NCI-H345 treated with DMSO at 0.1 percent for 48 hours (cell line): ENCODE results near the gene MRGPRG.

Experiments
- DNase-seq: peaks from one replicate; lab custom pipeline; 2025; ENCODE audit not compliant: unreplicated experiment; lab: John Stamatoyannopoulos, UW

The MRGPRG gene

GRCh38 chr11:3207526-3208189, 11.0 kb downstream of the MRGPRG start:
- no peak for DNase-seq

DNA sequence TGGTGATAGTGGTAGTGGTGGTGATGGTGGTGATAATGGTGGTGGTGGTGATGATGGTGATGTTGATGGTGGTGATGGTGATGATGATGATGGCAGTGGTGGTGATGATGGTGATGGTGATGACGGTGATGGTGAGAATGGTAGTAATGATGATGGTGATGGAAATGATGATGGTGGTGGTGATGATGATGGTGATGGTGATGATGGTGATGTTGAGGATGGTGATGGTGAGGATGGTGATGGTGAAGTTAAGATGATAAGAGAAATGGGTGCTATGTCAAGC, 11.8 kb downstream of the MRGPRG start:
- DNase-seq, result no peak

DNA sequence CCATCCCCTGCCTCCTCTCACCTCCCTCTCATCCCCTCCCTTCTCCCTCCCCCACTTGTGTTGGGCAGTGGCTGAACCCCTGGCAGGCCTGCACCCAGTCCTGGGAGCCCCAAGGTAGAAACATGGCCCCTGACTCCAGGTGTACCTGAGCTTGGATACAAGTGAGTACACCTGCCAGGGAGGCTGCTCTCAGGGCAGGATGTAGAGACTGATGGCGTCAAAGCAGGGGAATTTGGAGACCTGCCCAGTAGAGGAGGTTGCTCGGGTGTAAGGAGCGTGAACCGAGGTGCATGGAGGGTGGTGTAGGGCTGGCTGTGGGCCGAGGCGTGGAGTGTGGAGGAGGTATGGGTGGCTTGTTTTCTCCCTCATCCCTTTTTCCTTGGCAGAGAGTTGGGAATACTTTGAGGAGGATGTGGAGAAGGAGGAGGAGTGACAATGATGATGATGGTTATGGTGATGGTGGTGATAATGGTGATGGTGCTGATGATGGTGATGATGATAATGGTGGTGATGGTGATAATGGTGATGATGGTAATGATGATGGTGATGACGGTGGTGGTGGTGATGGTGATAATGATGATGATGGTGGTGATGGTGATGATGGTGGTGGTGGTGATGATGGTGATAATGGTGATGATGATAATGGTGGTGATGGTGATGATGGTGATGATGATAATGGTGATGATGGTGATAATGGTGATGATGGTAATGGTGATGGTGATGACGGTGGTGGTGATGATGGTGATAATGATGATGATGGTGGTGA, 12.3 kb downstream of the MRGPRG start:
- no peak for DNase-seq

GRCh38 chr11:3205261-3206155, 13.1 kb downstream of the MRGPRG start:
- DNase-seq, result no peak

DNA sequence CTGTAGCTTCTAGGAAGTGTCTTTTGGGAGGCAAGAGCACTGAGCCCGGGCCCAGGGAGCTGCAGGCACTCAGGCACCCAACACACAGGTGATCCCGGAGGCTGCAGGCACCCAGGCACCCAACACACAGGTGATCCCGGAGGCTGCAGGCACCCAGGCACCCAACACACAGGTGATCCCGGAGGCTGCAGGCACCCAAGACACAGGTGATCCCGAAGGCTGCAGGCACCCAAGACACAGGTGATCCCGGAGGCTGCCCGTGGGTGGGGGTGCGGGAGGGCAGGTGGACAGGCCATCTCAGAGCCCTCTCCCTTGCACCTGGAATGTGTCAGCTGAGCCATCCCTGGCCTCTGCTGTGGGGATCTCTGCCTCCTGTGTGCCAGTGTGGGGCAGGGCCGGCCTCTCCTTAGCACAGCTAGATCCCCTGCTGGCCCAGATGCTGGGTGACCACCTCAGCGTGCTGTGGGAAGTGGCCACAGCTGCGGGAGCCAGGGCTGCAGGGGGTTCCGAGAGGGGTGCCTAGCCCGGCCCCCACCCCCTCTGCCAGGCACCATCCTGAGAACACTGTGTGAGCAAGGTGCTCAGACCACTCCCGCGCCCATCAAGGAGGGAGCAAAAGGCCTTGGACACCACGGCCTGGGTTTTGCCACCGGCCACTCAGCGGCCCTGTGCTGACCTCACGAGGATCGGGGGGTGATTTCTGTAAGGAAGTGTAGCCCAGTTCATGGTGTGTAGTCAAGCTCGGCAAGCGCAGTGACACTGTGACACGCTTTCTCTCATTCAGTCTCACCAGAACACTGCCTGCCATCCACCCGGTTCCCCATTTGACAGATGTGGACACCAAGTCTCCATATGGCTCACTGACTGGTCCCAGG, 14.2 kb downstream of the MRGPRG start:
- DNase-seq, result no peak

DNA sequence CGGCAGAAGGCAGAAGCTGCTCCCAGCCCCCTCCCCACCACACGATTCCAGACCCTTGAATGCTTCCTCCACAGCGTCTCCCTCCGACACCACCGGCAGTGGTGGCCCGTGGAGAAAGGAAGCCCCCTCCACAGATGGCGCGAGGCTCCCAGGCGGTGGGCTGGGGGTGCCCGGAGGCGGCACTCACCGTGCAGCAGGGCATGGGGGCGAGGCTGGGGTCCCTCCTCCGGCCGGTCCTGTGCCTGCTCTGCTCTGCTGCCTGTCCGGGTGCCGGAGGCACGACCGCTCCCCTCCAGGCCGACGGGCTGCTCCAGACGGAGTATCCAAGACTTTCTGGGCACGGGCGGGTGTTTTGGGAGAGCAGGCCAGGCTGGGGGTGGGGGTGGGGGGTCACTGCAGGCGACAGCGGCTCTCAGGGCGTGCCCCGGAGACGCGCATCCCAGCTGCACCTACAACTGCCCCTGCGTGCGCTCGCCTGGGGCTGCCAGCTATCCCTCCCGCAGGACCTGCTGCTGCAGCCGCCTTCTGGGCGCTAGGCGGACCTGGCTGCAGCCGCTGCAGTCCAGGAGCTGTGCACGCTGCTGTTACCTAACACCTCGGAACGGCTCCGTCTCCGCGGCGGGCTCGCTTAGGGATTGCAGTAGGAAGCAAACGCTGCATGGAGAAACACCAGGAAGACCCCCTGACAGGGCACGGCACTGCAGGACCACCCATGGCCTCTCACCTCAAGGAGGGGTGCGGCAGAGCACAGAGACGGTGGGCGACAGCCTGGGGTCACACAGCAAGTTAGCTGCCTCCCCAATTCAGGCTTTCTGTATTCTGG, 15.2 kb downstream of the MRGPRG start:
- DNase-seq, result no peak

- no peak for DNase-seq
These were observed 15.9 kb downstream of the MRGPRG start for GRCh38 chr11:3202759-3203158.

- DNase-seq, result no peak
These were observed 16.3 kb downstream of the MRGPRG start for GRCh38 chr11:3202305-3202704.

DNA sequence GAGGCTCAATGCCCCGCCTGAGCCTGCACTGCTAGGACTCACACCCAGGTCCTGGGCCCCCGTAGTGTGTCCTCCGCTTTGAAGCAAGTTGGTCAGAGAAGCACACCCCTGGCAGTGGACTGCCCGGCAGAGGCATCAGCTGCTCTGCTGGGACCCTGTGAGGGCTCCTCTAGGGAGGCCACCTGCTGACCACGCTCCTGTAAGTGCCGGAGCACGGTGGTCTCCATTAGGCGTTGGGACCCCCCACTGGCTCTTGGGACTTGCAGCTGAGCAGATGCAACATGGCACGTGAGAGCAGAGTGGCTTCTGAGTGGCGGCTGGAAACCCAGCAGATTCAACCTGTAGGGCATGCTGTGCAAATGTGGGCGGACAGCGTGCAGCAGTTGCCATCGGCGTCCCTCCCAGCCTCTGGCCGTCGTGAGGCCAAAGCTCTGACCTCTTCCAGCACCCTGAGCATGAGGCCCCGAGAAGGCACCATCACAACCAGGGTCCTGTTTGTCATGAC, 16.9 kb downstream of the MRGPRG start:
- DNase-seq, result no peak

DNA sequence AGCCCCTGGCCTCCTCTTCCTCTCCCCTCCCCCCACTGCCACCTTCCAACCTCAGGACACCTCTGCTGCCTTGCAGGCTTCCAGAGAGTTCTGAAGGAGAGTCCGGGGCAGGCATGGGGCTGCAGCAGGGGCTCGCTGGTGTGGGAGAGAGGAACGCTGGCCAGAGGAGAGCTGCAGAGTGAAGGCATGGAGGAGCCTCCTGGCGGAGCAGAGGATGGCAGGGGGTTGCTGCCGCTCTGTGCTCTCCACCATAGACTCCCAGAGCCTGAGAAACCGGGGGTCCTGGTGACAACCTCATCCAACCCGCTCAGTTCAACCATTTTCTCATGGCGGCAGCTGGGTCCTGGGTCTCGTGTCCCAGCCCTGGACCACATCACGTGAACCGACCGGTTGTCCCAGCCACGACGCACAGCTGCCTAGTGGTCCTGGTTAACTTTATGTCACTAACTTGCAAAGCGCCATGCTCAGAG, 17.5 kb downstream of the MRGPRG start:
- DNase-seq, result no peak

DNA sequence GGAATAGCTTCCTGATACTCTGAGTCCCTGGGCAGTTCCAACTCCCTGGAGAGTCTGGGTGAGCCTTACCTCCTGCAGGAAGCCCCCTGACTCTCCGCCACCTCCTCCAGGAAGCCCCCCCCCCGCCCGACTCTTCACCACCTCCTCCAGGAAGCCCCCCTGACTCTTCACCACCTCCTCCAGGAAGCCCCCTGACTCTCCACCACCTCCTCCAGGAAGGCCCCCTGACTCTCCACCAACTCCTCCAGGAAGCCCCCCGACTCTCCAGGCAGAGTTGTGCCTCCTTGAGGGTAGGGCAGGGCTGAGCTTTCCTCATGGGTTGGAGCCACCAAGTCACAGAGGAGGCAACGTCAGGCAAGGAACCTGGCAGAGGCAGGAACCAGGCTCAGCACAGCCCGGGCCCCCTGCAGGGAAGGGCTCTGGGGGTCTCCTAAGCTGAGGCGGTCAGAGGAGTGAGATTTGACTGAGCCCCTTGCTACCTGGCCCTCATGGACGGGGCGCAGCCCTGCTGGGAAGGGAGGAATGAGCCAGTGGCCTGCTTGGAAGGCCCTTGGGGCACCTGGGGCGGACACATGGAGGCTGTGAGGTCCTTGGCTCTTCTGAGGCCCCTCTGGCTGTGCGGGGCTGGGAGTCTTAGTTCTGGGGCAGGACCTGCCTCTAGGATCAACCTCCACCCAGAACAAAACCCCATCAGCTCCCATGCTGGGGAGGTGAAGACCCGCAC, 18.1 kb downstream of the MRGPRG start:
- no peak for DNase-seq

DNA sequence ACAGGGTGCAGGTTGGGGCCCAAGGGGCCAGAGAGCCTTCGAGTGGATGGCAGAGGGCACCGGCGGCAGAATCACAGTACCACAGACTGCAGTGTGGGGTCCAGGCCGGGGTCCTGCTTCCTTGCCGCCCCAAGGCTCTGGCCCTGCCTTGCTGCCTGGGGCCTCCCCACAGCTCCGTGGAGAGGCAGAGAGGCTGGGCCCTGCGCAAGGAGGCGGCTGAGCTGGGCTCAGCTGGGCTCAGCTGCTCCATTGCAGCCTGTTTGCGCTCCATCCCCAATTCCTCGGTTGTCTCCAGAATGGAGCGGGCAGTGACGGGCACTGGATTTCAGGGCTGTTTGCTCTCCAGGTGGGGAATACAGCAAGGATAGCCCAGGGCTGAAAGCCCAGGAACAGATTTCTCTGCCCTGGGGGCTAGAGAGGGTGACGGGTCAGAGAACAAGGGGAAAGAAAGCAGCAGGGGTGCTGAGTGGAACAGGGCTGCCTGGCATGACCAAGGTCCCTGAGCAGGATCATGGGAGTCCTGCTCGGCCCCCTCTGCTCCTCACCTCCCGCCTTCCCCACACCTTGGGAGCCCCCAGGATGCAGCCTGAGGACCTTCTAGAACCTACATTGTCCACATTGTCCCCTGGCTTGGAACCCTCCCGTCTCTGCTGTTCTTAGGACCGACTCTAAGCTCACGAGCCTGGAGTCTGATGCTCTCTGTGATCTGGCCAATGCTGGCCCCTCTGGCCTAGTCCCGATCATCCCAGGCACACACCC, 18.9 kb downstream of the MRGPRG start:
- no peak for DNase-seq

DNA sequence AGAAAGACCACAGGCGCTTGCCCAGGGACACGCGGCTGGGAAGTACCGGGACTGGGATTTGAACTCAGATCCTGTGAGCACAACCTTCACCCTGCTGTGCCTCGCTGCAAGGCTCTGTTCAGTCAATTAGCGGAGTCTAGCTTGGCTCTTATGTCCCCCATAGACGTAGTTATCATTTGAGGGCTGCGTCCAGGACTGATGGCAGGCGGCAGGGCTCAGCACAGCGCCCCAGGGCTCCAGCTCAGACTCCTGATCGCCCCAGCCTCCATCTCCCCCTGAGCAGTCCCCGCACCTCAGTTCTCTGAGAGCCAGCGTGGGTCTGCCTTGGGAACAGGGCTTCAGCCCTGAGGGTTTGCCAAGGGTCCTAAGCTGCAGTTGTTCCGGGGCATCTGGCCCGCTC, 19.8 kb downstream of the MRGPRG start:
- DNase-seq, result no peak

GRCh38 chr11:3197878-3198528, 20.6 kb downstream of the MRGPRG start:
- DNase-seq, result no peak

GRCh38 chr11:3197044-3197695, 21.4 kb downstream of the MRGPRG start:
- no peak for DNase-seq

DNA sequence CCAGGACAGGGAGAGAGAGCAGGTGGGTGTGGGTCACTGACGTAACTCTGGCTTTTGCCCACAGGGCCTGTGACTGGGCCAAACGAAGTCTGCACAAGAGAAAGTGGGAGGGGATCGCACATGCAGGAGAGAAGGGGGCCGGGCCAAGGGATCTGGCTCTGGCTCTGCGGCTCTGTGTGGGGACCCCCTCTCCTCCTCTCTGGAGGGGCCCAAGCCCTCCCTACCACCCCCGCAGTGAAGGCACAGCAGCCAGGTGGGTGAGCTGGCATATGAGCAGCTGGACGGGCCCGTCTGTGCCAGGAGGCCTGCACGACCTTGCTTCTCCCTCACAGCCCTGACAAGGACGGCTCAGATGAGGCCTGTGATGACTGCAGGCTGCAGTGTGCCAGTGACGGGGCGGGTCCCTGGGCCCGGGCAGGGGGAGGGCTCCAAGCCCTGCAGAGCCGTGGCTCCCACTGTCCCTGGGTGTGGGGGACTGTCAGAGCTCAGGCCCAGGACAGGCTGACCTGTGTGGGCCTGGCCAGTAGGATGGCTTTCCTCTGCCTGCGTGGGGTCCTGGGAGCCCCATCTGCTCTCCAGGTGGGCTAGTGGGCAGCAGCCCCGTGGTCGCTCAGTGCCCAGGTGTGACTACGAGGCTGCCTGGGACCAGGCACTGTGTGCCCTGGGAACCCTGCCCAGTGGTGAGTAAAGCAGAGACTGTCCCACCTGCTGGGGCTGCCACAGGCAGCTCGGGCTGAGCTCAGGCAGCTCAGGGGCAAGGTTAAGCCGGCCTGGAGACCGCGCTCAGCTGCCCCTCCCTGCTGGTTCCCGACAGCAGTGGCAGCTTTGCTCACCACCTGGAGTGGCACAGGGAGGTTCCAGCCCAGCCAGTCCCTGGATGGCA, 22.2 kb downstream of the MRGPRG start:
- no peak for DNase-seq
